Ishikawa (cell line): ENCODE results near the gene PRKAR2A.

Experiments
- CEBPB ChIP-seq: IDR thresholded peaks from 2 replicates; pipeline ENCODE4 v1.6.1; 2012
- CREB1 ChIP-seq: IDR thresholded peaks from 2 replicates; pipeline ENCODE4 v1.6.1; 2012; ENCODE audit warnings: low read depth
- EGR1 ChIP-seq: IDR thresholded peaks from 2 replicates; pipeline ENCODE4 v1.6.1; 2012
- EP300 ChIP-seq: IDR thresholded peaks from 2 replicates; pipeline ENCODE4 v1.6.1; 2012; ENCODE audit warnings: borderline replicate concordance
- FOXM1 ChIP-seq: IDR thresholded peaks from 2 replicates; pipeline ENCODE4 v1.6.1; 2012; ENCODE audit warnings: low read depth, borderline replicate concordance
- MAX ChIP-seq: IDR thresholded peaks from 2 replicates; pipeline ENCODE4 v1.6.1; 2012
- NFIC ChIP-seq: IDR thresholded peaks from 2 replicates; pipeline ENCODE4 v1.6.1; 2012
- RAD21 ChIP-seq: IDR thresholded peaks from 2 replicates; pipeline ENCODE4 v1.6.1; 2012; ENCODE audit warnings: low read depth
- TAF1 ChIP-seq: IDR thresholded peaks from 2 replicates; pipeline ENCODE4 v1.6.1; 2012; ENCODE audit warnings: low read depth, mild to moderate bottlenecking
- TCF12 ChIP-seq: IDR thresholded peaks from 2 replicates; pipeline ENCODE4 v1.6.1; 2012; ENCODE audit warnings: low read depth
- TEAD4 ChIP-seq: IDR thresholded peaks from 2 replicates; pipeline ENCODE4 v1.6.1; 2012
- YY1 ChIP-seq: IDR thresholded peaks from 2 replicates; pipeline ENCODE4 v1.6.1; 2012; ENCODE audit warnings: low read depth
- ZBTB7A ChIP-seq: IDR thresholded peaks from 2 replicates; pipeline ENCODE4 v1.6.1; 2012; ENCODE audit warnings: low read depth
- TF ChIP-seq, protein P1 (sequence below): IDR thresholded peaks from 2 replicates; pipeline ENCODE4 v1.6.1; 2012; ENCODE audit warnings: low read depth, mild to moderate bottlenecking
- TF ChIP-seq, protein P2 (sequence below): IDR thresholded peaks from 2 replicates; pipeline ENCODE4 v1.6.1; 2012

Gene PRKAR2A

GRCh38 chr3:48863122-48863521 is 15.4 kb upstream of the PRKAR2A start:
- TF ChIP-seq CEBPB (no peak), TEAD4 (no peak), MAX (no peak), YY1 (no peak), NFIC (no peak)
- TF ChIP-seq, protein P1, sequence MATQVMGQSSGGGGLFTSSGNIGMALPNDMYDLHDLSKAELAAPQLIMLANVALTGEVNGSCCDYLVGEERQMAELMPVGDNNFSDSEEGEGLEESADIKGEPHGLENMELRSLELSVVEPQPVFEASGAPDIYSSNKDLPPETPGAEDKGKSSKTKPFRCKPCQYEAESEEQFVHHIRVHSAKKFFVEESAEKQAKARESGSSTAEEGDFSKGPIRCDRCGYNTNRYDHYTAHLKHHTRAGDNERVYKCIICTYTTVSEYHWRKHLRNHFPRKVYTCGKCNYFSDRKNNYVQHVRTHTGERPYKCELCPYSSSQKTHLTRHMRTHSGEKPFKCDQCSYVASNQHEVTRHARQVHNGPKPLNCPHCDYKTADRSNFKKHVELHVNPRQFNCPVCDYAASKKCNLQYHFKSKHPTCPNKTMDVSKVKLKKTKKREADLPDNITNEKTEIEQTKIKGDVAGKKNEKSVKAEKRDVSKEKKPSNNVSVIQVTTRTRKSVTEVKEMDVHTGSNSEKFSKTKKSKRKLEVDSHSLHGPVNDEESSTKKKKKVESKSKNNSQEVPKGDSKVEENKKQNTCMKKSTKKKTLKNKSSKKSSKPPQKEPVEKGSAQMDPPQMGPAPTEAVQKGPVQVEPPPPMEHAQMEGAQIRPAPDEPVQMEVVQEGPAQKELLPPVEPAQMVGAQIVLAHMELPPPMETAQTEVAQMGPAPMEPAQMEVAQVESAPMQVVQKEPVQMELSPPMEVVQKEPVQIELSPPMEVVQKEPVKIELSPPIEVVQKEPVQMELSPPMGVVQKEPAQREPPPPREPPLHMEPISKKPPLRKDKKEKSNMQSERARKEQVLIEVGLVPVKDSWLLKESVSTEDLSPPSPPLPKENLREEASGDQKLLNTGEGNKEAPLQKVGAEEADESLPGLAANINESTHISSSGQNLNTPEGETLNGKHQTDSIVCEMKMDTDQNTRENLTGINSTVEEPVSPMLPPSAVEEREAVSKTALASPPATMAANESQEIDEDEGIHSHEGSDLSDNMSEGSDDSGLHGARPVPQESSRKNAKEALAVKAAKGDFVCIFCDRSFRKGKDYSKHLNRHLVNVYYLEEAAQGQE: no peak

GRCh38 chr3:48859206-48859605 is 11.5 kb upstream of the PRKAR2A start:
- TF ChIP-seq FOXM1 (no peak), CEBPB (no peak)

- TF ChIP-seq, protein P2, sequence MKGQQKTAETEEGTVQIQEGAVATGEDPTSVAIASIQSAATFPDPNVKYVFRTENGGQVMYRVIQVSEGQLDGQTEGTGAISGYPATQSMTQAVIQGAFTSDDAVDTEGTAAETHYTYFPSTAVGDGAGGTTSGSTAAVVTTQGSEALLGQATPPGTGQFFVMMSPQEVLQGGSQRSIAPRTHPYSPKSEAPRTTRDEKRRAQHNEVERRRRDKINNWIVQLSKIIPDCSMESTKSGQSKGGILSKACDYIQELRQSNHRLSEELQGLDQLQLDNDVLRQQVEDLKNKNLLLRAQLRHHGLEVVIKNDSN: no peak
- no peak for TF ChIP-seq CREB1
- no peak for TF ChIP-seq EGR1
- no peak for TF ChIP-seq NFIC
- no peak for TF ChIP-seq TEAD4
- TF ChIP-seq, protein P1: no peak
- no peak for TF ChIP-seq FOXM1
- TF ChIP-seq EP300: no peak
- no peak for TF ChIP-seq TAF1
- no peak for TF ChIP-seq TCF12
- no peak for TF ChIP-seq RAD21
- TF ChIP-seq CEBPB: no peak
- no peak for TF ChIP-seq MAX
- TF ChIP-seq ZBTB7A: no peak
- TF ChIP-seq YY1: no peak
These were observed 11.0 kb upstream of the PRKAR2A start for GRCh38 chr3:48858709-48859108.

DNA sequence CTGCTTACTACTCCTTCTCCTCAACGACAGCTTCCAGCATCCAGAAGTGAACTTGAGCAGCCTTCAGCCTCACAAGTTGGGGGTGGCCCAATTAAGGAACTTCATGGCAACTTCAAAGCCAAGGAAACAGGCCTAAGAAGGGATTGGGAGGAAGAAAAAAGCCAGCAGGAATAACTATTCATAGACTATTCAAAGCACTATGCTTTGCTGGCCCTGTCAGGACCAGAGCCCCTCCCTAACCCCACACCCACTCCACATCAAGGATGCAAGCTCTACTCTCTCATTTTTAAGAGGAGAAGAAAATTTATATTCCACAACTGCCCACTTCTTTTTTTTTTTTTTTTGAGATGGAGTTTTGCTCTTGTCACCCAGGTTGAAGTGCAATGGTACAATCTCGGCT is 10.0 kb upstream of the PRKAR2A start:
- TF ChIP-seq RAD21: no peak
- no peak for TF ChIP-seq EP300
- no peak for TF ChIP-seq CEBPB
- TF ChIP-seq YY1: no peak
- TF ChIP-seq TCF12: no peak
- TF ChIP-seq ZBTB7A: no peak

DNA sequence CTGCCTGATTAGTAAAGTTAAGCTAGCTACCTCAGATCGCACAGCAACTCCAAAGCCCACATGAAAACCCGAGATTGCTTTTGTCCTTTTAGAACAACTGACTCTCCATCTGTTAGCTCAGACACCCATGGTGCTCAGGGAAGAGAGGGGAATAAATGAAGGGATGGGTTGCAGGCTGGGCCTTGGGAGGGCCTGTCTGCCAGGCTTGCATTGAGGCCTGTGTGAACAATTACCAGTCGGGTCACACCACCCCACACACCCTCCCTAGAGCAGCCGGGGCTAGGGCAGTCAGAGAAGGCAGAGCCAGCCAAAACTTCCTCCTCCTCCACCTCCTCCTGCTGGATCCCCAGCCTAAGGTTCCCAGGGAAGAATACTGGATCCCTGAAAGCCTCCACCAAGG is 8.8 kb upstream of the PRKAR2A start:
- TF ChIP-seq RAD21: no peak
- TF ChIP-seq TCF12: no peak
- no peak for TF ChIP-seq CREB1
- no peak for TF ChIP-seq EP300

GRCh38 chr3:48855681-48856447 is 8.2 kb upstream of the PRKAR2A start:
- TF ChIP-seq EGR1 (no peak), TEAD4 (no peak), TCF12 (no peak), RAD21 (no peak), MAX (no peak), TAF1 (no peak), ZBTB7A (no peak), FOXM1 (no peak), EP300 (no peak), CREB1 (no peak), NFIC (no peak), YY1 (no peak), CEBPB (no peak)
- TF ChIP-seq, protein P2: no peak
- TF ChIP-seq, protein P1: no peak
